ENCODE results near the gene C12orf42. TPM values are rescaled to one million over a fixed set of nuclear protein-coding genes. Genes with fewer than 3 reads are reported as not detected.

Gene C12orf42
- polyA plus RNA-seq, 10 donors: 0.91 to 4.1 (median 2.1) TPM

GRCh38 chr12:103336940-103337339 is 158.8 kb downstream of the C12orf42 start:
- no peak for DNase-seq

DNA sequence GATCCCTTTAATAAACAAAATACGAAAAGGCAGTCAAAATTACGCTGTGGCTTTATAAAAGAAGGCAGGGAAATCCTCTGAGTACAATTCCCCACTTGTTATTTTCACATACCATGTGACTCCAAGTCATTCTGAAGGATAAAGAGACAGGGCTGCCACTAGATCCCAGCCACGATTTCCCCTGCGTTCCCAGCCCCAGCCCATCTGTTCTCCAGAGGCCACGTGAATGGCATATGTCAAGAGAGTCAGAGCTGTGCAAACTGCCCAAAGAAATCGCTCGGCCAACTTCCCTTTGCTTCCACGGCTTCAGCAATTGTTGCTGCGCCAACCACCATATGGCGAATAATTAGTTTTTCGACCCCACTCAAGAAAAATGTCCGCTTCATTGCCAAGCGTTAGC is 161.3 kb downstream of the C12orf42 start:
- DNase-seq: no peak

DNA sequence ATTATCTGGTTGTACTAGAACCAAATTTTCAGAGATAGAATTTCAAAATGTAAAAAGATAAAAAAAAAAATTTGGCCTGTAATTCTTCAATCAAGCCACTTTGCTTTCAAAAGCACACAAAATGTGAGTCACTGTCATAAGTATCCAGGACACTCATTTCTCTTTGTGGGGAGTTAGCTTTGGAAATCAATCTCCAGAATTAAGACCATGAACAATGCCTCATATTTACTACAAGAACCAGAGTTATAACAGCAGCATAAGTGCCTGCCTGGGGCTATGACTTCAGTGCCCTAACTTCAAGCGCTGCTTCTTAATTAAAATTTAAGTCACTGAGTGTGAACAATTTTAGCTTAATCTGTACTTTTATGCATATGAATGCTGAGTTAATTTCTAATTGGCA is 162.1 kb downstream of the C12orf42 start:
- DNase-seq: no peak

DNA sequence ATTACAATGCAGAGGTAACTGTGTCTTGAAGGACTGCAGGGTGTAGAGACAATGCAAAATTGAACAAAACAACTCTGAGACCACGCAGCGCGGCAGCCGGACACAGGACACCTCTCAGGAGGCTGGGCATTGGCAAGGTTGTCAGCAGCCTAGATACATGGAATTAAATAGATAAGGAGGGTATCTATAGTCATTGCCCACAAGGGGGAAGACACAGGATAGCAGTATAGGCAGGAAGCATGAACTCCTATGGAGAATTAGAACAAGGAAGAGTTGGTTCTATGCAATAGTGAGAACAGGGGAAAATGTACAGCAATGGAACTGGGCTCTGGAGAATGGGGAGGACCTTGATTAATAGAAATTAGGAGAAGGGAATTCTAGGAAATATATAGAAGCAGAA is 164.1 kb downstream of the C12orf42 start:
- no peak for DNase-seq

- no peak for DNase-seq
These were observed 165.1 kb downstream of the C12orf42 start for GRCh38 chr12:103330672-103331071.

DNA sequence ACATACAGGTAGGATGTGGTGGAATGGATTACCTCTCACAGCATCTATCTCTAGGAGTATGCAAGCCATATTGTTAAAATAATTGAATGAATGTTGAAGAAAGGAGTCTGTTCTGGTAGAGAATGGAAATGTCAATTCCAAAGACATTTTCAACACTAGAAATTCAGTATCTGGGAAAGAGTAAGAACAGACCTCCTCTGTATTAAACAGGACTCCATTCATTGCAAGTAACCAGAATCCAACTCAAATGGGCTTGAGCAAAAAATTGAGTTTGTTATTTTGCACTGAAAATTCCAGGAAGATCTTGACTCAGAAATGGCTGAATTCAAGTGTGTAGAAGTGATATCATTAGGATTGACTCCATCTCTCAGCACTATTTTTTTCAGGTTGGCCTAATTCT is 168.1 kb downstream of the C12orf42 start:
- DNase-seq: no peak

DNA sequence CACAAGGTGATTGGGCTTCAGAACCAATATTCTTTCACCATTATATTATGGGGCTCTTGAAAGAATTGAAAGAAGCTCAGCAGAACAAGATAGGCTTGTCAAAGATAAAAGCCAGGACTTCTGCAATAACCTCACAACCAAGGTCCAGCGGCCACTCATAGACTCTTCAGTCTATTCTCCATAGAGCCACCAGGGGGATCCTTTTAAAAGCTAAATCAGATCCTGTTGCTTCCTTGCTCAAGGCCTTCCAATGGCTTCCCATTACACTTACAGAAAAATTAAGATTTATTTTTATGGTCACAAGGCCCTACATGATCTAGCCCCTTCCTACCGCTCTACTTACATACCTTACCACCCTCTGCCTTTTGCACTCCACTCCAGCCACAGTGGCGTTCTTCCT is 169.6 kb downstream of the C12orf42 start:
- no peak for DNase-seq

- DNase-seq: no peak
These were observed 177.2 kb downstream of the C12orf42 start for GRCh38 chr12:103318566-103318965.

DNA sequence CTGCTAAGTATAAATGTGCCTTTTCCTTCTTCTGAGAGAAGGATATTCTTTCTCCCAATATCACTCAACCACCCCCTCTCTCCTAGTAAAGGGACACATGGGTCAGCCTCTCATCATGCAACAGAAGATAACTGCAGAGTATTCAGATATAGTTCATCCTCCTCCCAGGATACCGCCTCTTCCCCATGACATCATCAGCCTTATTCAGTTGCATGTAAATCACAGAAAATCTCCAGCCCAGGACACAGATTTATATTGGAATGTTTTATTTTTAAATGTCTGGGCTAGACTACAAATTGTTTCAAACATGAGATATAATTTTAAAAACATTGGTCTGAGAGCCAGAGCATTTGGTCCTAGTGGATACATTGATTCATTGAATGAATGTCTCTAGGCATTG is 178.5 kb downstream of the C12orf42 start:
- DNase-seq: no peak

- no peak for DNase-seq
These were observed 181.0 kb downstream of the C12orf42 start for GRCh38 chr12:103314786-103315185.

- no peak for DNase-seq
These were observed 181.9 kb downstream of the C12orf42 start for GRCh38 chr12:103313894-103314293.

GRCh38 chr12:103312742-103313354 is 182.9 kb downstream of the C12orf42 start:
- no peak for DNase-seq

GRCh38 chr12:103310546-103311270 is 185.1 kb downstream of the C12orf42 start:
- no peak for DNase-seq

- DNase-seq: no peak
These were observed 187.4 kb downstream of the C12orf42 start for GRCh38 chr12:103308396-103308795.

- DNase-seq: no peak
These were observed 192.3 kb downstream of the C12orf42 start for GRCh38 chr12:103303484-103303883.

- DNase-seq: no peak
These were observed 193.9 kb downstream of the C12orf42 start for GRCh38 chr12:103301642-103302591.

GRCh38 chr12:103288016-103288415 is 207.8 kb downstream of the C12orf42 start:
- no peak for DNase-seq

GRCh38 chr12:103282124-103282523 is 213.6 kb downstream of the C12orf42 start:
- no peak for DNase-seq

DNA sequence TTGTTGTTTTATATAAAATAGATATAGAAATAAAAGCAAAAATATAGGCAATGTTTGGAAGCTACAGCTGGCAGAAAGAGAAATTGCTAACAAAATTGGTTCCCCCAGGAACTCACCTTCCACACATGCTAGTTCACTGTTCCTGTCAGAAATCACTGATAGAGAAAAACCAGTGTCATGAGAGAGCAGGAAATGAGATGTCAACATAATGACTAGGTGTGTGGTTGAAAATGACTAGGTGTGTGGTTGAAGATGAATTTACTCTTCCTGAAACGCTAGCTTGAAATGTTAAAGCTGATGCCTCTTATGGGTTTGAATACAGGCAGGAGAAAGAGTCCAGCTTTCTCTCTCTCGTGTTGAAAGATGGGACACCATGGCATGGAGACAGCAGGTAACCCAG is 216.3 kb downstream of the C12orf42 start:
- DNase-seq: no peak

DNA sequence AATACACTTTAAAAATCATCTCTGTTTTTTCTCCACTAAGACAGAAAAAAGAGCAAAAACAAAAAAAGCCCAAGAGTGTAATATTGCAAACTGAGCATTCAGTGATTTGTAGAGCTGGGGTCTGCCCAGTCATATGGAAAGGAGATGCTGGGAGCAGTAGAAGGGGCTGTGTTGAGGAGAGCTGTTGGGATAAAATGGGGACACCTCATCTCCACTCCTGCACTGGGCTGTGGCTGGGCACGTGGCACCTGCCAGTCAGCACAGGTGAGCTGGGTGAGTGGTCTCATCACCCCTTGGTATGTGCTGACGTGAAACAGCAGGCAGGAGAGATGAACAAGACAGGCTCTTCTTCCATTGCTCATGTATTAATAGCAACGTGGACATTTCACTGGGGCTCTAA is 217.4 kb downstream of the C12orf42 start:
- no peak for DNase-seq

DNA sequence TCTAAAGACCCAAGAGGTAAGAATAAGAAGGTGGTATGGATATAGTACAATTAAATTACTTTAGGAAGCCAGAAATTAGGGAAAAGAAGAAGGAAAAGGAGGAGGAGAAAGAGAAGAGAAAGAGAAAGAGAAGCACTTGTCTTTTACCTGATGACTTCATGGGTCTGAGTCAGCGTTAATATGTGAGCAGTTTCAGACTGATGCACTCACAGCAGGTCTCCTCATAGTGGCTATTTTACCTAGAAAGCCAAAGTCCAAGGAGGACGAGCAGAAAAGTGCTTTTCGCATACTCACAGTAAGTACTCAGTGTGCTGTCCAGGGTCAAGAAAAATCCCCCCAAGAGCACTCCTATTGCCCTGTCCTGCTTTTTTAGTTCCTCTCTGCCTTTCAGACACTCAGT is 222.1 kb downstream of the C12orf42 start:
- DNase-seq: no peak

- no peak for DNase-seq
These were observed 222.8 kb downstream of the C12orf42 start for GRCh38 chr12:103272949-103273348.

DNA sequence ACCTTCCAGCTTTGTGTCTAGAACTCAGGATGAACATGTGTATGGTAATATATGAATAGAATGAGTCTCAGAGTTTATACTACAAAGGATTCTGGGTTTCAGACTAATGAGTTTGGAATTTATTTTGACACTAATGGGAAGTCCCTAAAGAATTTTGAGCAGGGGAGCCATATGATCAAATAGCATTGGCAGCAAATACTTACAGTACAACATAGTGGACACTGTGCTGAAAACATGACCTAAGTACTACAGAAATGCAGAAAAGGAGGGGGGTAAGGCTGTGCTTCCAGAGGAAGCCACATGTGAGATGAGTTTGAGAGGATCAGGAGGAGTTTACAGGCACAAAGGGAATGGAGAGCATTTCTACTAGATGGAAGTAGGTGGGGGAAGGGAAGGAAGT is 225.8 kb downstream of the C12orf42 start:
- DNase-seq: peak; percentile 19 to 44 (median 34)
